Inferior parietal cortex (tissue), 1 donor: ENCODE results near the gene SLC6A16.
A peak's percentile ranks its signal among the peaks of the same experiment; 100 is the strongest.
"Not testable (repeated sequence)": the region's sequence is repeated elsewhere in the genome, so short reads cannot be mapped to it uniquely, and the experiment has no call there.

Experiments used
- DNase-seq: peaks from one replicate; pipeline ENCODE4 v3.0.0-alpha.2; 2016; ENCODE audit errors: extremely low spot score

The SLC6A16 gene

DNA sequence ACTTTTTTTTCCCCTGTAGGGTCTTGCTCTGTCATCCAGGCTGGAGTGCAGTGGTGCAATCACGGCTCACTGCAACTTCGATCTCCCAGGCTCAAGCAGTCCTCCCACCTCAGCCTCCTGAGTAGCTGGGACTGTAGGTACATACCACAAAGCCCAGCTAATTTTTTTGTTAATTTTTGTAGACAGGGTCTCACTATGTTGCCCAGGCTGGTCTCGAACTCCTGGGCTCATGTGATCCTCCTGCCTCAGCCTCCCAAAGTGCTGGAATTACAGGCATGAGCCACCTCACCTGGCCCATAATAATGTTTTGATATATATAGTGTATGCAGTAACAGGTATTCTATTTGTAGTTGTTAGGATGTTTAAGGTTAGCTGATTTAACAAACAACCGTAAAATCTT lies 6.2 kb upstream of the SLC6A16 start:
- not testable (repeated sequence) for DNase-seq

DNA sequence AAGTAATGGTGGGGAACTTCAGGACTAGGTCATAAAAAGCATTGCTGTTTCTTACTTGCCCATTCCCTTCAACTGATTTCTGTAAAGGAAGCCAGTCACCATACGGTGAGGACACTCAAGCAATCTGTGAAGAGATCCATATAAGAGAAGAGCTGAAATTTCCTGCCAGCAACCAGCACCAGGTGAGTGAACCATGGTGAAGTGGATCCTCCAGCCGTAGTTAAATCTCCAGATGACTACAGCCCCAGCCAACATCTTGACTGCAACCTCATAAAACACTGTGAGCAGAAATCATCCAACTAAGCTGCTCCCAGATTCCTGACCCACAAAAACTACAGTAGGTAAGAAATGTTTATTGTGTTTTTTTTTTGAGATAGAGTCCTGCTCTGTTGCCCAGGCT lies 3.8 kb upstream of the SLC6A16 start:
- no peak for DNase-seq

DNA sequence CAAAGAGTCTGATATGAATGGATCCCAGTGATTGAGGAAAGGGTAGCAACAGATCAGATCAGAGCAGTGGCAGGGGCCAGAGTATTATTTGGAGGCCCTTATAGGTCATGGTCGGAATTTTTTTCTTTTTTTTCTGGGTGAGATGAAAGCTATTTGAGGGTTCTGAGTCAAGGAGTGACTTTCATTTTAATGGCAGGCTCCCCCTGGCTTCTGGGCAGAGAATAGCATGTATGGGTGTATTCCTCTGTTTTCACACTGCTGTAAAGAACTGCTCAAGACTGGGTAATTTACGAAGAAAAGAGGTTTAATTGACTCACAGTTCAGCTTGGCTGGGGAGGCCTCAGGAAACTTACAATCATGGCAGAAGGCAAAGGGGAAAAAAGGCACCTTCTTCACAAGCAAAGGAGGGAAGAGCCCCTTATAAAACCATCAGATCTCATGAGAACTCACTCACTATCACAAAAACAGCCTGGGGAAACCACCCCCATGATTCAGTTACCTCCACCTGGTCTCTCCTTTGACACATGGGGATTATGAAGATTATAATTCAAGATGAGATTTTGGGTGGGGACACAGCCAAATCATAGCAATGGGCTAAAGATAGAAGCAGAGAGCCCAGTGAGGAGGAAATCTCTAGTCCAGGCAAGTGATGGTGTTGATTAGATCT lies 3.0 kb upstream of the SLC6A16 start:
- no peak for DNase-seq

DNA sequence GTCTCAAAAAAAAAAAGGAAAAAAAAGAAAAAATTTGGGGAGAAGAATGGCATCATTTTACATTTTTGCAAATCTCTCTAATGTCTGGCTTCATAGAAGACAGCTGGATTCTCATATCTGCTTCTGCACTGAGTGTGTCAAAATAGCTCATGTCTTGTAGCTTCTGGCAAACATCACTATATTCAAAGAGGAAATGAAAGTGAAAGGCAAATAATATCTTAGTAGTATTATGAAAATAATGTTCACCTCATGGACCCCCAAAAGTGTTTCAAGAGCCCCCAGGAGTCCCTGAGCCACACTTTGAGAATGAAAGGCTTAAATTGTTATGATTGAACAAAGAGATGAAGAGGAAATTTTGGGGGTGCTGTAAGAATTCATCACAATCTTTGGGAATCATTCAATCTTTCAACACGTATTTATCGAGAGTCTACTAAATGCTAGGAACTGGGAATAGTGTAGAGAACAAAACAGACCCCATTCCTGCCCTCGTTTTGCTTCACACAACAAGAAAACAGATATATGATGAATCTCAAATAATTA lies 1.2 kb upstream of the SLC6A16 start:
- no peak for DNase-seq

DNA sequence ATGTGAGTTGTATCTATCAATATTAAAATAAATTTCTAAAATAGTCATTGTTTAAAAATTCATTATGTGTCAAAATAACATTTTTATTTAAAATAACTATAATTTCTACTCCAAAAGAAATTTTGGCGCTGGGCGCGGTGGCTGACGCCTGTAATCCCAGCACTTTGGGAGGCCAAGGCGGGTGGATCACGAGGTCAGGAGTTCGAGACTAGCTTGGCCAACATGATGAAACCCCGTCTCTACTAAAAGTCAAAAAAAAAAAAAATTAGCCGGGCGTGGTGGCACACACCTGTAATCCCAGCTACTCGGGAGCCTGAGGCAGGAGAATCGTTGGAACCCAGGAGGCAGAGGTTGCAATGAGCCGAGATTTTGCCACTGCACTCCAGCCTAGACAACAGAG lies 765 bp upstream of the SLC6A16 start:
- DNase-seq, result not testable (repeated sequence)

DNA sequence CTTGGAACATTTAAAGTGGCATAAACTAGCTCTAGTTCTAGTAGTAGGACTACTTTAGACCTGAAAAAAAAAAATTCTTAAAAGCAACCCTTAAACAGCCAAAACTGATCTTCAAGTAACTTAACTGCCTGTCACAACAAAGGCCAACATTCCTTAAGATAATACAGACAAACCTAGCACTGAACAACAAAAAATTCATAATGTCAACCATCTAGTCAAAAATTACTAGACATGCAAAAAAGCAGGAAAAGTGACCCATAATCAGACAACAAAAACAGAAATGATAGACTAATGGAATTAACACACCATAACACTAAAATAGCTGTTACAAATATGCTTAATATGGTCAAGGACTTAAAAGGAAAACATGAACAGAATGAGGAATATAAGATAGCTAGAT lies 6.7 kb downstream of the SLC6A16 start:
- no peak for DNase-seq

DNA sequence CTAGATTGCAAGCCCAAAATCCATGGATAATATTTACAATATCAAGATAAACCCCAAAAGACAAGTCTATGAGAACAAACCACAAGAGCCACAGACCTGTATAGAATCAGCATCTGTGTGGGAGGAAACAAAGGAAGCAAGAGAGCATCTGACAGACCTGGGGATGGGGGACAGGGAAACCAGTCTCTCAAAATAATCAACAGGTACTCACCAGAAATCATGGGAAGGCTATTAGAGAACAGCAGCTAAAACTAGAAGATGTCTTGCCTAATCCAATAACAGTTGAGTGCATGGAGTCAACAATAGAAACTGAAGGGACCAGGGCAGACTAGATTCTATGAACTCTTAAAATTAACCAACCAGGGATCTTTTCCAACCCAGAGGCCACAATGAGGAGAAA lies 8.7 kb downstream of the SLC6A16 start:
- no peak for DNase-seq

DNA sequence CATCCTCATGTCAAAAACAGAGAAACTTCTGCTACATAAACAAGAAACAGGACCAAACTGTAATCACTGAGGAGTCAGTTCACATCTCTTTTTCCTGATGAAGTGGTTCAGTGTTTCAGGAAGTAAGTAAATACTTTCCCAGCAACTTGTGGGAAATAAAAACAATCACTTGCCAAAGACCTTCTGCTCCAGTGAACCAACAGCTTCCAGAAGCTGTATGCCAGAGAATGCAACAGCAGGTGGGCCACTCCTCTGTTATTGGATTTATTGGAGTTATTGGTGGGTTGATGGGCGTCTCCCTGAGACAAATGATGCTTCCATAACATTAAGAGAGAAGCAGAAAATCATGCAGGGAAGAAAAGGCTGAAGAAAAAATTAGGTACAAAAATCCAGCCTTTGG lies 9.9 kb downstream of the SLC6A16 start:
- no peak for DNase-seq

DNA sequence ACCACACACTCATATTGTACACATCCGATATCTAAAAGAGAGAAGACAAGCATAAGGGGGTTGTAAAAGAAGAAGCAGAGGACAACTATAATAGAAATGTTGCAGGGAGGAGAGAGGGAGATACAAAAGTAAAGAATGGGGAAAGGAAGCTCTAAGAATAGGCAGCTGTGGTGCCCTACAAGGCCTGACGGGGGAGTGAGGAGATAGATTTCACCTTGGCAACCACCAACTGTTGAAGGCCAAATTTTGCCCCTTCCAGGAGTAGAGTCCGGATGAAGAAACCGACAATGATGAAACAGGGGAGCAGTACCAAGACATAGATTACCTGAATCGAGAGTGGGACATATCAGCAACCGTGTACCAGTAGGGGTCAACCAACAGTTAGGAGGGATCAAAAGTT lies 15.9 kb downstream of the SLC6A16 start:
- DNase-seq, result no peak

DNA sequence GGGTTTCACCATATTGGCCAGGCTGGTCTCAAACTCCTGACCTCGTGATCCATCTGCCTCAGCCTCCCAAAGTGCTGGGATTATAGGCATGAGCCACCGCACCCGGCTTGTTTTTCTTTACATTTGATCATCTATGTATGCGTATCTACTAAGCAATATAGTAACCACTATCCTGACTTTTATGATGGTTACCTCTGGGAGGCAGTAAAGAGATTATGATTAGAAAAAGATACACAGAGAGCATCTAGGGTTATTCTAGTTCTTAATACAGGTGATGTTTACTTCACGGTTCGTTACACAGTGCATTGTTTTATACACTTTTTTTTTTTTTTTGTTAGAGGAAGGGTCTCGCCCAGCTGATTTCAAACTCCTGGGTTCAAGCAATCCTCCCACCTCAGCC lies 18.3 kb downstream of the SLC6A16 start:
- DNase-seq, result not testable (repeated sequence)

DNA sequence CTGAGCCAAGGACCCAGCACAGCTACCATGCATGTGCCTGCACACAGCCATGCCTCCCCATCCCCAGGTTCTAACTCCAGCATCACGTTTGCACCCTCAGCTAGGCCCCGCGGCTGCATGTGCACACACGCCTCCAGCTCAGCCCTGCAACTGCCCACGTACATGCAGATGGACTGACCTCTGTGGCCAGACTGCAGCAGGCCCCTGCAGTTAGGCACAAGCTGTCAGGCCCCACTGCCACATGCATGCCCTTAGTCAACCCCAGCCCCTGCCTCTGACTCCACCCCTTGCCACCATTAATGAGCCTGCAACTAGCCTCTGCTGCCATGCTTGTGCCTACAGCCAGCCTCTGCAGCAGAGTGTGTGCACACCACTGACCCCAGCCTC lies 23.1 kb downstream of the SLC6A16 start:
- no peak for DNase-seq

DNA sequence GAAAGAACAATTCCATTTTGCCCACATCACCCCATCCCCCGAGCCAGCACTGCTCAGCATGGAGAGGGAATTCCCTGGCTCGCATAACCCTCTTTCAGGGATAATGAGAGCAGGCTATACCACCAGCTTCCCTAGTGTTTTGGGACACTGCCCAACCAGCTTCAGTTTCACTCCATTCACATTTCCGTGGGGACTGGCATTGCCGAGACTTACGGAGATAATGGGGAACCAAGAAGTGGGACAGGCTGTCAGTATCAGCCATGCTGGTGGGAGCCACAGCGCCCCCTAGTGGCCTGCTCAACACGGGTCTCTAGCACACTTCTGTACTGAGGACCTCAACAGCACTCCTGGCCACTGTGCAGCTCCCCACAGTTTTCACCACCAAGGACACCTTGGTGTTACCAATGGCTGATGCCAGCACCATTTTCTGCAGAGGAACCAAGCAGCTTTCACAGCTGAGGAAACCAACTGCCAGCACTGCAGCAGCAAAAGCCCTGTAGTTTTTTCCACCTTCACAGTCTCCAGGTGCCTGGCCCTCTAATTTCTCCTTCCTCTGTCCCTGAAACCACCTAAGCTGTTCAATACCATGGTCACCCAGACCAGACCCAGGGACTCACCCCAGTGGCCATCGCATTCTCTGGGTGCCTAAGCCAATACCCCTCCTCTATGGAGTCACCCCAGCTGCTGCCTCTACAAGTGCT lies 23.7 kb downstream of the SLC6A16 start:
- peak; percentile 40 for DNase-seq

DNA sequence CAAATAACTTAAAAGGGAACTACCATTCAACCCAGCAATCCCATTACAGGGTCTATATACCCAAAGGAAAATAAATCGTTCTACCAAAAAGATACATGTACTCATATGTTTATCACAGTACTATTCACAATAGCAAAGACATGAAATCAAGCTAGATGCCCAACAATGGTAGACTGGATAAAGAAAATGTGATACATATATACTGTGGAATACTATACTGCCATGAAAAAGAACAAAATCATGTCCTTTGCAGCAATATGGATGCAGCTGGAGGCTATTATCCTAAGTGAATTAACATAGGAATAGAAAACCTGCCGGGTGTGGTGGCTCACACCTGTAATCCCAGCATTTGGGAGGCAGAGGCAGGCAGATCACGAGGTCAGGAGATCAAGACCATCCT lies 26.3 kb downstream of the SLC6A16 start:
- DNase-seq, result not testable (repeated sequence)

DNA sequence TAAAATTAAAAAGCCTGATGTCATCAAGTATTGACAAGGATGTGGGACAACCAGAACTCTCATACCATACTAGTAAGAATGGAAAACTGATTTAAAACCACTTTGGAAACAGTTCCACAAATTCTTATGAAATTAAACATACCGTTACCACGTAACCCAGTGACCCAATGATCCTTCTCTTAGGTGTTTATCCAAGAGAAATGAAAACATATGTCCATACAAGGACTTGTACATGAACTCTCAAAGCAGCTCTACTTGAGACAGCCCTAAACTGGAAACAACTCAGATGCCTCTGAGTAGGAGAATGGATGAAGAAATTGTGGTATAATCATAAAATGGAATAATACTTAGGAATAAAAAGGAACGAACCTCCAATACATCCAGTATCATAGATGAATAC lies 27.6 kb downstream of the SLC6A16 start:
- DNase-seq, result no peak

DNA sequence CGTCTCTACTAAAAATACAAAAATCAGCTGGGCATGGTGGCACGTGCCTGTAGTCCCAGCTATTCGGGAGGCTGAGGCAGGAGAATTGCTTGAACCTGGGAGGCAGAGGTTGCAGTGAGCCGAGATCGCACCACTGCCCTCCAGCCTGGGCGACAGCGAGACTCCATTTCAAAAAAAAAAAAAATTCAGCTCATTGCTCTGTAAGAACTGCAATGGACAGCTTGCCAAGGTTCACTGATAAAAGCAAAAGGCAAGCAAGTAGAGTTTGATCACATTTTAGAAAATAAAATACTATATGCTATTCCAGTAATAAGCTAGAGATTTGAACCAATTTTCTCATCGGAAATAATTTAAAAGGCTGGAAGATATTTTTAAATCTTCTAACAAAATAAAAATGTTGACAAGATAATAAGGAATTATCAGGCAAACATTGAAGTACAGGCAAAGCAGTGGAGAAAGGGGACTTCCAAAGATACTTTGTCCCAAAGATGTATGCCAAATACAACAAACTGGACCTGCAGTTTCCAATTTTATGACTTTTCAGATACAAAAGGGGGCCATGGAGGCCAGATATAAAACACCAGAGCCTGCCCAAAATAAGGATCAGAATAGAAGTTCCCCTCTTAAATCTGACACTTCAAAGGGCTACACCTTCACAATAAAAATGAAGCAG lies 29.6 kb downstream of the SLC6A16 start:
- DNase-seq, result no peak

DNA sequence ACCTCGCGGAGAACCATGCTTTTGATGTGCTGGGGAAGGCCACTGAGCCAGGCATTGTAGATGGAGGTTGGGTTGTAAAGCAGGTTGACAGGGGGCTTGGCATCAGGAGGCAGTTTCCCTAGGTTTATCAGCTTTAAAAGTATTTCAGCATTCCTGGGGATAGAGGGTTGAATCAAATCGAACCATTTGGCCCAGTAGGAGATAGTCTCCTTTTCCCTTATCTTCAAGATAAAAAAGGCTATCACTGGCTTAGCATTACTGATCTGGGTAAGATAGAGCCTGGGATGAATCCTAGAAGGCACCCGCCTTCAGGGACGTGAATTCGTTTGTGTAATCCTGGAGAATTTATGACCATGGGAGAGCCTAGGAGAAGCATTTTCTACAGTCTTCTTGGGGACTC lies 30.6 kb downstream of the SLC6A16 start:
- no peak for DNase-seq

DNA sequence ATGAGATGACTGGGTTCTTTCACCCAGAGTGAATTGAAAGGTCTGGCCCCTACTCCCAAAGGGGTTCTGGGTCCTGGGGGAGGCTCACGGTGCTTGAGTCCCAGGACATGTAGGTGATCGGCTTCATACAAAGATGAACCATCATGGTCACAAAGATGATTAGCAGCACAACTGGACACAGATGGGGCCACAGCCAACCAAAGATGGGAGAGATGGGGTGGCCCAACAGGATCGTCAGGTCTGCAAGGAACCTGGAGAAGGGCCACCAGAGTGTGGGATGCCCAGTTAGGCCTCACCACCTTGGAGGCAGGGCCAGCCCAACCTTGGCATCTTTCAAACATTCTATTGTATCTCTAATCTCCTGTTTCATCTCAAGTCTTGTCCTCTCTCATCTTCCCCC lies 34.5 kb downstream of the SLC6A16 start:
- no peak for DNase-seq

DNA sequence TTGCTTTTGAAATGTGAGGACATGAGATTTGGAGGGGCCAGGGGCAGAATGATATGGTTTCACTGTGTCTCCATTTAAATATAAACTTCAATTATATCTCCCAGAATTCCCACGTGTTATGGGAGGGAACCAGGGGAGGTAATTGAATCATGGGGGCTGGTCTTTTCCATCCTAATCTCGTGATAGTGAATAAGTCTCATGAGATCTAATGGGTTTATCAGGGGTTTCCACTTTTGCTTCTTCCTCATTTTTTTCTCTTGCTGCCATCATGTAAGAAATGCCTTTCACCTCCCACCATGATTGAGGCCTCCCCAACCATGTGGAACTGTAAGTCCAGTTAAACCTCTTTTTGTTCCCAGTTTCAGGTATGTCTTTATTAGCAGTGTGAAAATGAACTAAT lies 35.7 kb downstream of the SLC6A16 start:
- not testable (repeated sequence) for DNase-seq

DNA sequence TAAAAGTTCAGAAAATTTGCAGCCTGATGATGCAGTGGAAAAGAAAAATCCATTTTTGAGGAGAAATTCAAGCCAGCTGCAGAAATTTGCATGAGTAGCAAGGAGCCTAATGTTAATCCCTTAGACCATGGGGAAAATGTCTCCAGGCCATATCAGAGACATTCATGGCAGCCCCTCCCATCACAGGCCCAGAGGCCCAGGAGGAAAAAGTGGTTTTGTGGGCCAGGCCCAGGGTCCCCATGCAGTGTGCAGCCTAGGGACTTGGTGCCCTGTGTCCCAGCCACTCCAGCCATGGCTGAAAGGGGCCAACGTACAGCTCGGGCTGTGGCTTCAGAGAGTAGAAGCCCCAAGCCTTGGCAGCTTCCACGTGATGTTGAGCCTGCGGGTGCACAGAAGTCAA lies 36.8 kb downstream of the SLC6A16 start:
- DNase-seq, result not testable (repeated sequence)

DNA sequence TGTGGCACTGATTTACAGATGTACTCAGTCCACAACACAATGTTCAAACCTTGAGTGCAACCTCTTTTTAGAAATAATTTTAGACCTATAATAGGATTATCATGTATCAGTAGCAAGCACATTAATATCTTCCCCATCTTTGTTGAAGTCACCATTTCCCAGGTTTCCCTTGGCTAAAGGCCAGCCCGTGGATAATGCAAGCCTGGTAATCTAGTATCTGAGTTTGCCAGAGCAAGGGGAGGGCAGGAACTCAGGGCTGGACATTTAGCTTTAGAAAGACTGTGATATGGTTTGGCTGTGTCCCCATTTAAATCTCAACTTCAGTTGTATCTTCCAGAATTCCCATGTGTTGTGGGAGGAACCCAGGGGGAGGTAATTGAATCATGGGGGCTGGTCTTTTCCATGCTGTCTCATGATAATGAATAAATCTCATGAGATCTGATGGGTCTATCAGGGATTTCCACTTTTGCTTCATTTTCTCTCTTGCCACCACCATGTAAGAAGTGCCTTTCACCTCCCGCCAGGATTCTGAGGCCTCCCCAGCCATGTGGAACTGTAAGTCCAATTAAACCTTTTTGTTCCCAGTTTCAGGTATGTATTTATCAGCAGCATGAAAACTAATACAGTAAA lies 37.7 kb downstream of the SLC6A16 start:
- DNase-seq, result no peak

DNA sequence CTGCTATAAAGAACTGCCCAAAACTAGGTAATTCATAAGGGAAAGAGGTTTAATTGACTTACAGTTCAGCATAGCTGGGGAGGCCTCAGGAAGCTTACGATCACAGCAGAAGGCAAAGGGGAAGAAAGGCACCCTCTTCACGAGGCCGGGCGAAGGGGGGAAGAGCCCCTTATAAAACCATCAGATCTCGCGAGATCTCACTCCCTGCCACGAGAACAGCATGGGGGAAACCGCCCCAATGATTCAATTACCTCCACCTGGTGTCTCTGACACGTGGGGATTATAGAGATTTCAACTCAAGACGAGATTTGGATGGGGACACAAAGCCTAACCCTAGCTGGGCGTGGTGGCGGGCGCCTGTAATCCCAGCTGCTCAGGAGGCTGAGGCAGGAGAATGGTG lies 42.8 kb downstream of the SLC6A16 start:
- DNase-seq, result no peak

DNA sequence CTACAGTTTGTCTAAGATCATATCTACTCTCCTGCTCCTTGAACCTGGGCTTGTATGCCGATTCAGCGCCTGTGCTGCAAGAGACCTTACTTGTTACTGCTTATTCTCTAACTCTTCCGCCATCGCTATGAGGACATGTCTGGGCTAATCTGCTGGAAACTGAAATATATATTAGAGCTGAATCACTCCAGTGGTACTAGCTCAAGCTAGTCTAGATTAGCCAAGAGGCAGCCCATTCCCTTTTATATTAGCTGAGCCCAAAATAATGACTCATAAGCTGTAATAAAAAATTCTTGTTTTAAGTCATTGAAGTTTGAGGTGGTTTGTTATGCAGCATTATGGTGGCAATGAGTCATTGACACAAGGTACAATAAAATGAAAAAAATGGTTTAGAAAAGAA lies 52.8 kb downstream of the SLC6A16 start:
- DNase-seq, result no peak
